Neural cell (in vitro differentiated cells): Measurements from ENCODE around the gene ASS1. TPM values are rescaled to one million over a fixed set of nuclear protein-coding genes. Genes with fewer than 3 reads are reported as not detected.
"Not testable (repeated sequence)": the region's sequence is repeated elsewhere in the genome, so short reads cannot be mapped to it uniquely, and the experiment has no call there.

ENCODE experiments used
- H2AFZ ChIP-seq: fragments of 200-600, 300-800 bp; sonication (generic), shearing (Covaris generic); 2 replicates; pipeline ENCODE4 v1.6.0; 2014; ENCODE audit warnings: low read depth, mild to moderate bottlenecking, antibody characterized with exemption, low read length, moderate library complexity
- H3F3A ChIP-seq: fragments of 200-600 bp; shearing (Covaris generic); 2 replicates; pipeline ENCODE4 v1.6.1; 2016; ENCODE audit warnings: mild to moderate bottlenecking, moderate library complexity, mixed read lengths, antibody characterized with exemption, low read length; ENCODE audit not compliant: insufficient read depth, poor library complexity, severe bottlenecking
- H3K27ac ChIP-seq: fragments of 200-600, 300-800 bp; sonication (generic), shearing (Covaris generic); 2 replicates; pipeline ENCODE4 v1.5.1; 2014; ENCODE audit warnings: mild to moderate bottlenecking, low read length, moderate library complexity
- H3K27me3 ChIP-seq: fragments of 300-800, 200-600 bp; sonication (generic), shearing (Covaris generic); 2 replicates; pipeline ENCODE4 v1.6.0; 2014; ENCODE audit warnings: mild to moderate bottlenecking, low read depth, low read length, moderate library complexity; ENCODE audit not compliant: insufficient read depth
- H3K36me3 ChIP-seq: fragments of 300-800, 200-600 bp; sonication (generic), shearing (Covaris generic); 2 replicates; pipeline ENCODE4 v1.5.1; 2014; ENCODE audit warnings: mild to moderate bottlenecking, antibody characterized with exemption, low read length, moderate library complexity; ENCODE audit not compliant: insufficient read depth
- H3K4me2 ChIP-seq: fragments of 300-800, 200-600 bp; sonication (generic), shearing (Covaris generic); 2 replicates; pipeline ENCODE4 v1.6.0; 2014; ENCODE audit warnings: mild to moderate bottlenecking, low read length
- H3K4me3 ChIP-seq: fragments of 300-800, 200-600 bp; sonication (generic), shearing (Covaris generic); 2 replicates; pipeline ENCODE4 v1.5.1; 2014; ENCODE audit warnings: mild to moderate bottlenecking, low read length, moderate library complexity
- H3K79me2 ChIP-seq: fragments of 200-600 bp; shearing (Covaris generic); replicated peaks from 2 replicates; pipeline ENCODE4 v1.6.0; 2014; ENCODE audit warnings: mild to moderate bottlenecking, low read length, moderate library complexity; ENCODE audit not compliant: insufficient read depth
- H3K9ac ChIP-seq: fragments of 300-800, 200-600 bp; sonication (generic), shearing (Covaris generic); 2 replicates; pipeline ENCODE4 v1.6.1; 2016; ENCODE audit warnings: mild to moderate bottlenecking, low read length, mixed read lengths
- H3K9me2 ChIP-seq: fragments of 200-600 bp; shearing (Covaris generic); 2 replicates; pipeline ENCODE4 v1.6.1; 2016; ENCODE audit warnings: mild to moderate bottlenecking, low read length, mixed read lengths; ENCODE audit not compliant: insufficient read depth
- H3K9me3 ChIP-seq: fragments of 200-600, 300-800 bp; sonication (generic), shearing (Covaris generic); 2 replicates; pipeline ENCODE4 v1.6.1; 2016; ENCODE audit warnings: mild to moderate bottlenecking, mixed run types, low read length, moderate library complexity, mixed read lengths
- H4K20me1 ChIP-seq: fragments of 200-600 bp; shearing (Covaris generic); 2 replicates; pipeline ENCODE4 v1.6.1; 2016; ENCODE audit warnings: mild to moderate bottlenecking, mixed run types; ENCODE audit not compliant: insufficient read depth
- EP300 ChIP-seq: fragments of 450-650 bp; conservative IDR thresholded peaks from 2 replicates; pipeline ENCODE4 v1.6.1; 2014; ENCODE audit warnings: antibody characterized with exemption, mild to moderate bottlenecking, moderate library complexity; ENCODE audit not compliant: poor library complexity, severe bottlenecking
- EZH2 ChIP-seq: fragments of 200-600, 300-800 bp; shearing (Covaris generic), sonication (generic); IDR thresholded peaks from 2 replicates; pipeline ENCODE4 v1.6.1; 2014; ENCODE audit warnings: antibody characterized with exemption, low read length, borderline replicate concordance, mild to moderate bottlenecking; ENCODE audit not compliant: insufficient read depth, poor library complexity, severe bottlenecking
- MXI1 ChIP-seq: fragments of 450-650 bp; conservative IDR thresholded peaks from 2 replicates; pipeline ENCODE4 v1.6.1; 2014; ENCODE audit warnings: antibody characterized with exemption, mild to moderate bottlenecking; ENCODE audit not compliant: poor library complexity, severe bottlenecking
- POLR2AphosphoS5 ChIP-seq: IDR thresholded peaks from 2 replicates; pipeline ENCODE4 v1.6.1; 2012
- RAD21 ChIP-seq: fragments of 450-650 bp; conservative IDR thresholded peaks from 2 replicates; pipeline ENCODE4 v1.6.1; 2014; ENCODE audit warnings: antibody characterized with exemption, mild to moderate bottlenecking, moderate library complexity
- SMC3 ChIP-seq: fragments of 450-650 bp; conservative IDR thresholded peaks from 2 replicates; pipeline ENCODE4 v1.6.1; 2014; ENCODE audit warnings: antibody characterized with exemption, mild to moderate bottlenecking, moderate library complexity; ENCODE audit not compliant: poor library complexity
- TAF1 ChIP-seq: IDR thresholded peaks from 2 replicates; pipeline ENCODE4 v1.6.1; 2012; ENCODE audit warnings: low read depth
- polyA plus RNA-seq: library from polyadenylated mRNA; depleted of rRNA; stranded (reverse); fragments of >200 nt; gene quantifications from 2 replicates; pipeline ENCODE4 v1.2.3, GENCODE V29; 2014
- TF ChIP-seq, protein P1 (sequence below): fragments of 450-650 bp; IDR thresholded peaks from 2 replicates; pipeline ENCODE4 v1.5.1; 2014; ENCODE audit warnings: antibody characterized with exemption, mild to moderate bottlenecking, moderate library complexity; ENCODE audit not compliant: poor library complexity, severe bottlenecking
- TF ChIP-seq, protein P2 (sequence below): IDR thresholded peaks from 2 replicates; pipeline ENCODE4 v1.6.1; 2012; ENCODE audit warnings: borderline replicate concordance

The ASS1 gene
- polyA plus RNA-seq, 1 donor from 2014 or later: 2.6 TPM

DNA sequence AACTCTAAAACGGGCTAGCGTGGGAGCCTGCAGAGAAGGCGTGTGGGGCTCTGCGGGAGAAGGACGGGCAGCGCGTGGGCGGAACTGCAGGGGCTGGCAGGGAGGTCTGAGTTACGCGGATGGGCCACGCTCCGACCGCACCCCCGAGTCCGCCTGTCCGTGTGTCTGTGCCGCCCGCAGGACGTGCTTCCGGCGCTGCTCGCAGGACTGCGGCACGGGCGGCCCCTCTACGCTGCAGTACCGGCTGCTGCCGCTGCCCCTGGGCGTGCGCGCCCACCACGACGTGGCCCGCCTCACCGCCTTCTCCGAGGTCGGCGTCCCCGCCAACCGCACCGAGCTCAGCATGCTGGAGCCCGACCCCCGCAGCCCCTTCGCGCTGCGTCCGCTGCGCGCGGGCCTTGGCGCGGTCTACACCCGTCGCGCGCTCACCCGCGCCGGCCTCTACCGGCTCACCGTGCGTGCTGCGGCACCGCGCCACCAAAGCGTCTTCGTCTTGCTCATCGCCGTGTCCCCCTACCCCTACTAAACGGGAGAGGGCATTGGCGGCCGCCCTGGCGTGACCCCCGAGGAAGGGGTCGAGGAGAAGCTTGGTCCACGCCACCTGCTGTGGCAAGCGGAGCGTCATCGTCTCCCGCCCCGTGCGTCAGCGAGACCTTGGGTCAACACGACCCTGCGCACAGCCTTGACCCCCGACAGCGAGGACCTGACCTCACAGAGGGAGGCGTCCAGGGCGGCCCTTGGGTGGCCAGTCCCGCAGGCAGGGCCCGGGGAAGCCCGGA lies 11.4 kb upstream of the ASS1 start:
- peak overlapping the region; percentile 67 for H3K4me3 ChIP-seq
- H2AFZ ChIP-seq: no peak overlapping the region
- no peaks in the 10 kb centered on the region for H3K36me3 ChIP-seq
- TF ChIP-seq TAF1 (no peak), EZH2 (peak; percentile 36), SMC3 (peak; percentile 41), RAD21 (peak; percentile 49), POLR2AphosphoS5 (peak; percentile 21), MXI1 (peak; percentile 45), EP300 (no peak)
- TF ChIP-seq, protein P1, sequence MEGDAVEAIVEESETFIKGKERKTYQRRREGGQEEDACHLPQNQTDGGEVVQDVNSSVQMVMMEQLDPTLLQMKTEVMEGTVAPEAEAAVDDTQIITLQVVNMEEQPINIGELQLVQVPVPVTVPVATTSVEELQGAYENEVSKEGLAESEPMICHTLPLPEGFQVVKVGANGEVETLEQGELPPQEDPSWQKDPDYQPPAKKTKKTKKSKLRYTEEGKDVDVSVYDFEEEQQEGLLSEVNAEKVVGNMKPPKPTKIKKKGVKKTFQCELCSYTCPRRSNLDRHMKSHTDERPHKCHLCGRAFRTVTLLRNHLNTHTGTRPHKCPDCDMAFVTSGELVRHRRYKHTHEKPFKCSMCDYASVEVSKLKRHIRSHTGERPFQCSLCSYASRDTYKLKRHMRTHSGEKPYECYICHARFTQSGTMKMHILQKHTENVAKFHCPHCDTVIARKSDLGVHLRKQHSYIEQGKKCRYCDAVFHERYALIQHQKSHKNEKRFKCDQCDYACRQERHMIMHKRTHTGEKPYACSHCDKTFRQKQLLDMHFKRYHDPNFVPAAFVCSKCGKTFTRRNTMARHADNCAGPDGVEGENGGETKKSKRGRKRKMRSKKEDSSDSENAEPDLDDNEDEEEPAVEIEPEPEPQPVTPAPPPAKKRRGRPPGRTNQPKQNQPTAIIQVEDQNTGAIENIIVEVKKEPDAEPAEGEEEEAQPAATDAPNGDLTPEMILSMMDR: peak; percentile 88
- TF ChIP-seq, protein P2, sequence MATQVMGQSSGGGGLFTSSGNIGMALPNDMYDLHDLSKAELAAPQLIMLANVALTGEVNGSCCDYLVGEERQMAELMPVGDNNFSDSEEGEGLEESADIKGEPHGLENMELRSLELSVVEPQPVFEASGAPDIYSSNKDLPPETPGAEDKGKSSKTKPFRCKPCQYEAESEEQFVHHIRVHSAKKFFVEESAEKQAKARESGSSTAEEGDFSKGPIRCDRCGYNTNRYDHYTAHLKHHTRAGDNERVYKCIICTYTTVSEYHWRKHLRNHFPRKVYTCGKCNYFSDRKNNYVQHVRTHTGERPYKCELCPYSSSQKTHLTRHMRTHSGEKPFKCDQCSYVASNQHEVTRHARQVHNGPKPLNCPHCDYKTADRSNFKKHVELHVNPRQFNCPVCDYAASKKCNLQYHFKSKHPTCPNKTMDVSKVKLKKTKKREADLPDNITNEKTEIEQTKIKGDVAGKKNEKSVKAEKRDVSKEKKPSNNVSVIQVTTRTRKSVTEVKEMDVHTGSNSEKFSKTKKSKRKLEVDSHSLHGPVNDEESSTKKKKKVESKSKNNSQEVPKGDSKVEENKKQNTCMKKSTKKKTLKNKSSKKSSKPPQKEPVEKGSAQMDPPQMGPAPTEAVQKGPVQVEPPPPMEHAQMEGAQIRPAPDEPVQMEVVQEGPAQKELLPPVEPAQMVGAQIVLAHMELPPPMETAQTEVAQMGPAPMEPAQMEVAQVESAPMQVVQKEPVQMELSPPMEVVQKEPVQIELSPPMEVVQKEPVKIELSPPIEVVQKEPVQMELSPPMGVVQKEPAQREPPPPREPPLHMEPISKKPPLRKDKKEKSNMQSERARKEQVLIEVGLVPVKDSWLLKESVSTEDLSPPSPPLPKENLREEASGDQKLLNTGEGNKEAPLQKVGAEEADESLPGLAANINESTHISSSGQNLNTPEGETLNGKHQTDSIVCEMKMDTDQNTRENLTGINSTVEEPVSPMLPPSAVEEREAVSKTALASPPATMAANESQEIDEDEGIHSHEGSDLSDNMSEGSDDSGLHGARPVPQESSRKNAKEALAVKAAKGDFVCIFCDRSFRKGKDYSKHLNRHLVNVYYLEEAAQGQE: no peak
- no peaks in the 10 kb centered on the region for H4K20me1 ChIP-seq
- peaks cover 27% of the 10 kb centered on the region for H3K27me3 ChIP-seq
- peak overlapping the region; percentile 47 for H3K9ac ChIP-seq
- no peaks in the 10 kb centered on the region for H3K9me2 ChIP-seq
- no peak overlapping the region for H3K4me2 ChIP-seq
- H3K79me2 ChIP-seq: no peaks in the 10 kb centered on the region
- no peaks in the 10 kb centered on the region for H3F3A ChIP-seq
- no peak overlapping the region for H3K27ac ChIP-seq
- H3K9me3 ChIP-seq: no peaks in the 10 kb centered on the region

DNA sequence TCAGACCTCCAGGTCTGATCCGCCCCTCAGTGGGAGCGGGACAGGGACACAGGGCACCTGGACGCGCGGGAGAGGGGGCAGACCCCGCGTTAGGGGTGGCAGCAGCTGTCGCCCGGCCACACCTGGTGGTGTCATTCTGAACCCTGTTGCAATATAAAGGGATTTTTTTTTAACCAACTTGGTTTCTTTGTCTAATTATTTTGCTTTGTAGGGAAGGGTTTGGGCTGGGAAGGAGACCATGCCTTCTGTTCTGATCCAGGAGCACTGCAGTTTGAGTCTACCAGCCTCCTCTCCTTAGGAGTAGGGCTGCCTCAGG lies 10.9 kb upstream of the ASS1 start:
- no peaks in the 10 kb centered on the region for H3K9me3 ChIP-seq
- no peaks in the 10 kb centered on the region for H3K79me2 ChIP-seq
- no peaks in the 10 kb centered on the region for H3K36me3 ChIP-seq
- H2AFZ ChIP-seq: no peak overlapping the region
- peak overlapping the region; percentile 67 for H3K4me3 ChIP-seq
- H3K27me3 ChIP-seq: peaks cover 27% of the 10 kb centered on the region
- no peaks in the 10 kb centered on the region for H3K9me2 ChIP-seq
- H3K4me2 ChIP-seq: no peak overlapping the region
- H3K9ac ChIP-seq: no peak overlapping the region
- H3F3A ChIP-seq: no peaks in the 10 kb centered on the region
- TF ChIP-seq EZH2 (no peak), SMC3 (no peak), TAF1 (no peak), EP300 (no peak), POLR2AphosphoS5 (no peak), MXI1 (no peak), RAD21 (no peak)
- TF ChIP-seq, protein P2: no peak
- TF ChIP-seq, protein P1: no peak
- no peak overlapping the region for H3K27ac ChIP-seq
- no peaks in the 10 kb centered on the region for H4K20me1 ChIP-seq

DNA sequence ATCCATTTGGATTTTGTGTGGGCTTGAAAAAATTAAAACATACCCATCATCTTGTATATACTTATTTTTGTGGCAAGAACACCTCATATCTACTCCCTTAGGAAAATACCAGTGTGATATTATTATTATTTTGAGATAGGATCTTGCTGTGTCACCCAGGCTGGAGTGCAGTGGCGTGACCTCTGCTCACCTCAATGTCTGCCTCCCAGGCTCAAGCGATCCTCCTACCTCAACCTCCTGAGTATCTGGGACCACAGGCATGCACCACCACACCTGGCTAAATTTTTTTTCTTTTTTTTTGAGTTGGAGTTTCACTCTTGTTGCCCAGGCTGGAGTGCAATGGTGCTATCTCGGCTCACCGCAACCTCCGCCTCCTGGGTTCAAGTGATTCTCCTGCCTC lies 10.1 kb upstream of the ASS1 start:
- not testable (repeated sequence) for H3K9me3 ChIP-seq, H2AFZ ChIP-seq, H3K4me3 ChIP-seq, H3K36me3 ChIP-seq, H3K9ac ChIP-seq, H4K20me1 ChIP-seq, H3K27ac ChIP-seq, H3K4me2 ChIP-seq, H3F3A ChIP-seq, H3K79me2 ChIP-seq, H3K9me2 ChIP-seq
- H3K27me3 ChIP-seq: peaks cover 27% of the 10 kb centered on the region
